Testis (tissue), 3 donors: ENCODE results near the gene OGFR. TPM values are rescaled to one million over a fixed set of nuclear protein-coding genes. Genes with fewer than 3 reads are reported as not detected.

Experiments used
- DNase-seq: peaks from one replicate; pipeline ENCODE4 v3.0.0-alpha.2; 2019
- H3K27ac ChIP-seq, 2 donors: fragments of 200-600 bp; sonication (generic); one replicate each; pipeline ENCODE4 v1.5.1; 2019
- H3K27me3 ChIP-seq: fragments of 200-600 bp; sonication (generic); one replicate; pipeline ENCODE4 v1.5.1; 2019
- H3K36me3 ChIP-seq: fragments of 200-600 bp; sonication (generic); one replicate; pipeline ENCODE4 v1.5.1; 2017; ENCODE audit warnings: low read depth; ENCODE audit errors: missing control alignments
- H3K4me1 ChIP-seq: fragments of 200-600 bp; sonication (generic); one replicate; pipeline ENCODE4 v1.5.1; 2019
- H3K4me3 ChIP-seq, 2 donors: fragments of 200-600 bp; sonication (generic); one replicate each; pipeline ENCODE4 v1.5.1; 2017 to 2019
- H3K9me3 ChIP-seq: fragments of 200-600 bp; sonication (generic); one replicate; pipeline ENCODE4 v1.5.1; 2017
- CTCF ChIP-seq, 3 experiments: fragments of 450-650 bp in 2 of 3; fragments of 200-600 bp in 1 of 3; sonication (generic) in 1 of 3; IDR thresholded peaks; one replicate each; pipeline ENCODE4 v1.5.1; 2016 to 2019; ENCODE audit warnings: antibody characterized with exemption in 3 of 3, mild to moderate bottlenecking in 2 of 3, moderate library complexity in 1 of 3
- POLR2A ChIP-seq: fragments of 450-650 bp; IDR thresholded peaks from one replicate; pipeline ENCODE4 v1.6.1; 2017; ENCODE audit warnings: antibody characterized with exemption, mild to moderate bottlenecking, moderate library complexity
- WGBS, 2 donors: methylation state at CpG; one replicate each; pipeline ENCODE4 v1.1.5; 2018; 5-methylcytosine and 5-hydroxymethylcytosine counted together
- intact Hi-C: fragments of 100-400 bp; cut with DNase I; formaldehyde crosslinking; loops from one replicate; pipeline ENCODE4 v1.15.1; 2023; ENCODE audit warnings: low total_unique reads
- polyA plus RNA-seq: library from polyadenylated mRNA; stranded (reverse); fragments of 350-450 nt; fragmentation: Illumina TruSeq; extraction: RNeasy Lipid Tissue Mini Kit (QIAGEN cat#74804); gene quantifications from one replicate; pipeline ENCODE4 v1.2.3, GENCODE V29; 2014; ENCODE audit warnings: low read depth, low replicate concordance; ENCODE audit not compliant: insufficient read depth
- total RNA-seq, 2 donors: library from RNA; depleted of rRNA; stranded (reverse); fragments of >200 nt; gene quantifications; one replicate each; pipeline ENCODE4 v1.2.3, GENCODE V29; 2016

The OGFR gene
- total and polyA plus RNA-seq, 3 donors from 2014 or later, result 23.7 to 57.0 (median 46.6) TPM

- Histone ChIP-seq H3K36me3 (no peaks in the 10 kb centered on the region), H3K4me3 (no peak overlapping the region), H3K9me3 (no peaks in the 10 kb centered on the region), H3K27me3 (no peaks in the 10 kb centered on the region), H3K27ac (no peak overlapping the region), H3K4me1 (peaks cover 16% of the 10 kb centered on the region)
- no peak for TF ChIP-seq POLR2A
- 87 to 97% methylated on average over 7 to 8 of the region's 11 CpGs for WGBS, 2 donors
- DNase-seq, result no peak
- intact Hi-C loops, result loop anchor here (10.0 kb wide), 1 partner anchor 148 kb away; no protein-coding TSS in a partner anchor
Observed at GRCh38 chr20:62812907-62813200, 8.2 kb downstream of the OGFR start.

- TF ChIP-seq CTCF (IDR thresholded peaks at IDR 0.05) (no peak), POLR2A (no peak)
- intact Hi-C loops, result loop anchor here (10.0 kb wide), 1 partner anchor 149 kb away; no protein-coding TSS in a partner anchor
- no peak overlapping the region for H3K27ac ChIP-seq
Observed at GRCh38 chr20:62813588-62813987, 9.0 kb downstream of the OGFR start.

GRCh38 chr20:62814060-62814708 is 9.5 kb downstream of the OGFR start:
- DNase-seq, result no peak
- H3K4me1 ChIP-seq, result peaks cover 29% of the 10 kb centered on the region
- 65 to 87% methylated on average over 2 to 11 of the region's 13 CpGs for WGBS, 2 donors
- H3K27ac ChIP-seq, result no peak overlapping the region
- no peak for TF ChIP-seq CTCF (IDR thresholded peaks at IDR 0.05)
- no peaks in the 10 kb centered on the region for H3K9me3 ChIP-seq
- H3K27me3 ChIP-seq, result no peaks in the 10 kb centered on the region
- intact Hi-C loops, result loop anchor here (10.0 kb wide), 1 partner anchor 149 kb away; no protein-coding TSS in a partner anchor
- H3K36me3 ChIP-seq, result no peaks in the 10 kb centered on the region
- no peak overlapping the region for H3K4me3 ChIP-seq

More at GRCh38 chr20:62813588-62813987, 9.0 kb downstream of the OGFR start:
- no peak for DNase-seq
- H3K27me3 ChIP-seq, result no peaks in the 10 kb centered on the region
- no peaks in the 10 kb centered on the region for H3K36me3 ChIP-seq
- peaks cover 23% of the 10 kb centered on the region for H3K4me1 ChIP-seq
- WGBS, 2 donors, result 82 to 88% methylated on average over 5 to 12 of the region's 13 CpGs
- H3K4me3 ChIP-seq, result no peak overlapping the region
- no peaks in the 10 kb centered on the region for H3K9me3 ChIP-seq

GRCh38 chr20:62814709-62815065 is 10.1 kb downstream of the OGFR start:
- intact Hi-C loops, result loop anchor here (10.0 kb wide), 1 partner anchor 150 kb away; no protein-coding TSS in a partner anchor
- Histone ChIP-seq H3K9me3 (no peaks in the 10 kb centered on the region), H3K4me1 (peaks cover 32% of the 10 kb centered on the region), H3K27ac (no peak overlapping the region), H3K4me3 (no peak overlapping the region), H3K36me3 (no peaks in the 10 kb centered on the region), H3K27me3 (no peaks in the 10 kb centered on the region)
- DNase-seq, result no peak
- TF ChIP-seq POLR2A (no peak), CTCF (IDR thresholded peaks at IDR 0.05) (no peak)
- WGBS, 2 donors, result 78 to 80% methylated on average over 9 to 12 of the region's 12 CpGs

- no peak for TF ChIP-seq CTCF (IDR thresholded peaks at IDR 0.05)
- TF ChIP-seq POLR2A, result no peak
- Histone ChIP-seq H3K36me3 (no peaks in the 10 kb centered on the region), H3K27ac (no peak overlapping the region), H3K27me3 (no peaks in the 10 kb centered on the region), H3K9me3 (no peaks in the 10 kb centered on the region), H3K4me1 (peaks cover 34% of the 10 kb centered on the region), H3K4me3 (no peak overlapping the region)
- intact Hi-C loops, result loop anchor here (10.0 kb wide), 1 partner anchor 151 kb away; no protein-coding TSS in a partner anchor
- 25 to 33% methylated on average over 23 to 24 of the region's 24 CpGs for WGBS, 2 donors
- no peak for DNase-seq
Observed at GRCh38 chr20:62815066-62815991, 10.7 kb downstream of the OGFR start.
